Measurements from ENCODE around the gene AXL.

DNA sequence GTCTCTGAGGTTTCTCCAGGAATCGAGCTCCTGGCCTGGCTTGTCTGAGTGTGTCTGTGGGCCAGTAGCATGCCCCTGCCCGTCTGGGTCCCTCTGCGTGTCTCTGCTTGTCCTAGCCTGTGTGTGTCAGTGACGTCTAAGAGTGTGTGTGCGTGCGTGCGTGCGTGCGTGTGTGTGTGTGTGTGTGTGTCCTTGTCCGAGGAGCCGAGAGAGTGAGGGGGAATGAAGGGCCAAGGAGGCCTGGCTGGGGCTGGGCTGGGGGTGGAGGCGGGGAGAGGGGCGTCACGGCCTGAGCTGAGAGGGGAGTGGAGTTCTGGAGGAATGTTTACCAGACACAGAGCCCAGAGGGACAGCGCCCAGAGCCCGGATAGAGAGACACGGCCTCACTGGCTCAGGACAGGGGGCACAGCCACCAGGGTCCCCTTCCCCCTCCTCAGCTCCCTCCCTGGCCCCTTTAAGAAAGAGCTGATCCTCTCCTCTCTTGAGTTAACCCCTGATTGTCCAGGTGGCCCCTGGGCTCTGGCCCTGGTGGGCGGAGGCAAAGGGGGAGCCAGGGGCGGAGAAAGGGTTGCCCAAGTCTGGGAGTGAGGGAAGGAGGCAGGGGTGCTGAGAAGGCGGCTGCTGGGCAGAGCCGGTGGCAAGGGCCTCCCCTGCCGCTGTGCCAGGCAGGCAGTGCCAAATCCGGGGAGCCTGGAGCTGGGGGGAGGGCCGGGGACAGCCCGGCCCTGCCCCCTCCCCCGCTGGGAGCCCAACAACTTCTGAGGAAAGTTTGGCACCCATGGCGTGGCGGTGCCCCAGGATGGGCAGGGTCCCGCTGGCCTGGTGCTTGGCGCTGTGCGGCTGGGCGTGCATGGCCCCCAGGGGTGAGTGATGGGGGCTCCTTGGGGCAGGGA, at the start of gene AXL:
- TF ChIP-seq, protein P1, sequence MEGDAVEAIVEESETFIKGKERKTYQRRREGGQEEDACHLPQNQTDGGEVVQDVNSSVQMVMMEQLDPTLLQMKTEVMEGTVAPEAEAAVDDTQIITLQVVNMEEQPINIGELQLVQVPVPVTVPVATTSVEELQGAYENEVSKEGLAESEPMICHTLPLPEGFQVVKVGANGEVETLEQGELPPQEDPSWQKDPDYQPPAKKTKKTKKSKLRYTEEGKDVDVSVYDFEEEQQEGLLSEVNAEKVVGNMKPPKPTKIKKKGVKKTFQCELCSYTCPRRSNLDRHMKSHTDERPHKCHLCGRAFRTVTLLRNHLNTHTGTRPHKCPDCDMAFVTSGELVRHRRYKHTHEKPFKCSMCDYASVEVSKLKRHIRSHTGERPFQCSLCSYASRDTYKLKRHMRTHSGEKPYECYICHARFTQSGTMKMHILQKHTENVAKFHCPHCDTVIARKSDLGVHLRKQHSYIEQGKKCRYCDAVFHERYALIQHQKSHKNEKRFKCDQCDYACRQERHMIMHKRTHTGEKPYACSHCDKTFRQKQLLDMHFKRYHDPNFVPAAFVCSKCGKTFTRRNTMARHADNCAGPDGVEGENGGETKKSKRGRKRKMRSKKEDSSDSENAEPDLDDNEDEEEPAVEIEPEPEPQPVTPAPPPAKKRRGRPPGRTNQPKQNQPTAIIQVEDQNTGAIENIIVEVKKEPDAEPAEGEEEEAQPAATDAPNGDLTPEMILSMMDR (conservative IDR thresholded peaks at IDR 0.05; ENCODE audit: low read length) = no peak
- TF ChIP-seq EZH2phosphoT487 (IDR thresholded peaks at IDR 0.05; ENCODE audit: borderline replicate concordance) = no peak

Measured in Loucy (cell line).